ENCODE data around the gene SLC7A6.

- peak; percentile 39 for TF ChIP-seq CTCF (IDR thresholded peaks at IDR 0.05; ENCODE audit: borderline replicate concordance, extremely low read depth, low read length, poor library complexity, severe bottlenecking)
- no peak for TF ChIP-seq EZH2 (IDR thresholded peaks at IDR 0.05; ENCODE audit: borderline replicate concordance, low read depth, low read length, severe bottlenecking)
Measured at GRCh38 chr16:68257251-68257905, 6.9 kb upstream of the SLC7A6 start.

All from DND-41 (cell line).